ENCODE measurements around the gene USP14.
A peak's percentile ranks its signal among the peaks of the same experiment; 100 is the strongest.

USP14 gene

DNA sequence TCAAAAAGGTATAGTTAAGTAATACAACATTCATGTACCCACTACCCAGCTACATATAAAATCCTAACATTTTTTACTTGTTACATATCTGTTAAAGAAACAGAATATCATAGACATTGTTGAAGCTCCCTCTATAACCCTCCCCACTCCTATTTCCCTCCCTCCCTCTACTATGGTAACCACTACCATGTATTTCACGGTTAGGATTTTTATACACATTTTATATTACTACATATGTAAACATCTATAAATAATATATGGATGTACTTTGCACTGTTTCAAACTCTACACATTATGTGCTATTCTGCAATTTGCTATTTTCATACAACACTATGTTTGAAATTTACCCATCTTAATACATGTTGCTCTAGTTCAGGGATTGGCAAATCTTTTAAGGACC, 73.2 kb downstream of the USP14 start:
- no peak for DNase-seq

DNA sequence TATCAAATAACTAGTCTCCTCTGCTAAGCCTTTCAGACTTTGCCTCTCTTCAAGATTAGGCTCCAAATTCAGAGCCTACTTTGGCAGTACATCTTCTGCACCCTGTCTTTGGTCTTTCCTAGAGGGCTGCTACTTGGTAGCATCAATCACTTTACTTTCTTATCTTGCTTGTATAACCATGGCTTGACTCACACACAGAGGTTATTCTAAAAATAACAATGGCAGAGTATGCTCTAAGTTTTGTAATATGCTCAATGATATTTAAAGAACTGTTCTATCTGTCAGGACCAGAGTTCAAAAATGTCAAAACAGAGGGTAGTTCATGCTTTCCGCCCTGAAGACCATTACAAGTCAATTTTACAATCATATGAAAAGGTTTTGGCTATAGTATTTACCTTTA, 81.8 kb downstream of the USP14 start:
- no peak for DNase-seq

DNA sequence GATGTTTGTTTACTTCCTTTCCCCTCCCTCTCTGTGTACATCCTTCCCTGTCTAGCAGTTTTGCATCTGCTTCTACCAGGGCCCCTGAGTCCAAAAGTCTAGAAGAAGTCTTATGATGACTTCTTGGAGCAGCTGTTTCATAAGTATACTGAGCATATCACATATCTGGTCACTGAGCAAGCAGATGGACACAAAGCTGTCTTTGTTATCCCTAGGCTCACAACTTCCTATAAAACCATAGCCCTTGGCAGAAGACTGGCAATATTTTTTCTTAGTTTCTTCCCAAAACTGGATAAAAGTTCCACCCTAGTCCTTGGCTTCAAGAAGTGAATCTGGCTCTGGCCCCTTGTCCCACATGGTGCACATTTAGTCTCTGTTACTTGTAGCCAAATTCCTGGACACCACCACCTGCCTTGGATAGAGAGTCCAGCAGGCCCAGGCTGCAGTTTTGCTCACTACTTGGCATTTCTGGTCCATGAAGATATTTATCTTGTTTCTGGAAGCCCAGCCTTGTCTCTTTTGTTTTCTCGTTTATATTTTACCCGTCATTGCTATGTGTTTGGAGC, 87.0 kb downstream of the USP14 start:
- no peak for DNase-seq

DNA sequence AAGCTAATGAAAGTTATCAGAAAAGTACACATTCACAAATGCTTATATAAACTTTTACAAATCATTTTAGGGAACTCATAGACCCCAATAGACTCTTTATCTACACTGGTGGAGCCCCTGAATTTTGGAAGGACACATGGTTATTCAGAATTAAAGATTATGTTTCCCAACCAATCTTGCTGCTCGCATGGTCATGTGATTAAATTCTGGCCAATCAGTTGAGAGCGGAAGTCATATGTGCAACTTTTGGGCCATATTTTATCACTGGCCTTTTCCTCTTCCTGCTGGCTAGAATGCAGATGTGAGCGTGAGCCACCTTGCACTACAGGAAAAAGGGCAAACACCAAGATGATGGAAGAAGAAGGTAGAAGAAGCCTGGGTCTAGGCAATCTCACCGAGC, 89.7 kb downstream of the USP14 start:
- DNase-seq: no peak

DNA sequence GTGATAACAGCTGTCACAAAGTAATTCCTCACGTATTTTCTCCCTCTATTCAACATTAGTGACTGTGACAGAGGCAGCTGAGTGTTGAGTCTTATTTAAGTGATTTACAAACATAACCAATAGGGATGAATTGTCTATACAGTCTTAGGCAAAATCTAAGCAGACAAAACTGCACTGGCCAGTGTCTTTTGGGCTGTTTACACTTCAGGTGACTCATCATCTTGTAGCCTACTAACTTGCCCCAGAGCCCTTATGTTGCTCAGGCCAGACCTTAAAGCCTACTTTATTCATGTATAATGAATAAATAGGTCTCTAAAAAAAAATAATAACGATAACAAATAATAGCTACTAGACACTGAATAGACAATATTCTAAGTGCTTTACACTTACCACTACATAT, 92.3 kb downstream of the USP14 start:
- DNase-seq: peak; percentile 52

DNA sequence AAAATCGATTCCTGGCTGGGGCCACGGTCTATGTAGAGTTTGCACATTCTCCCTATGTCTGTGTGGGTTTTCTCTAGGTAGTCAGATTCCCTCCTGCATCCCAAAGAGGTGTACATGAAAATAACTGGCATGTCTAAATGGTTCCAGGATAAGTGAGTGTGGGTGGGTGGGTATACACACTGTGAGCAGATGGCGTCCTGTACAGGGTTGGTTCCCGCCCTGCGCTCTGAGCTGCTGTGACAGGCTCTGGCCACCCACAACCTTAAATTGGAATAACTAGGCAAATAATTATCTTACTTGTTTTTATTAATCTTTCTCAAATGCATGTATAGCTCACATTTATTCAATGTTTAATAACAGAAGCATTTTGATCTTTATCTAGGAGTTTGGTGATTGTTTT, 93.2 kb downstream of the USP14 start:
- DNase-seq: no peak

DNA sequence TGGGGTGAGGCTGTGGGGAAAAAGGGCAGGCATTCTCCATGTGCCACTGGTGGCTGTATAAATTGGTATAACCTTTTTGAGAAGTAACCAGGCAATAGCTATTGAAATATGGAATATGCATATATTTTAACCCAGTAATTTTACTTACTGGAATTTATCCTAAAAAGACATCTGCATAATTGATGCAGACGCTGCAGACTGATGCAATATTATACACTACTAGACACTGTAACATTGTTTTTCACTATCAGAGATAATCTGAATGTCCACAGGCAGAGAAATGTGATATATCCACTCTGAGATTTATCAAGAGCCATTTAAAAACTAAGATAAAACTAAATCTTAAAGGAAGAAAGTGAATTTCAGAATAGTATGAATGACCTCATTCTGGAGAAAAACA, 94.8 kb downstream of the USP14 start:
- no peak for DNase-seq

DNA sequence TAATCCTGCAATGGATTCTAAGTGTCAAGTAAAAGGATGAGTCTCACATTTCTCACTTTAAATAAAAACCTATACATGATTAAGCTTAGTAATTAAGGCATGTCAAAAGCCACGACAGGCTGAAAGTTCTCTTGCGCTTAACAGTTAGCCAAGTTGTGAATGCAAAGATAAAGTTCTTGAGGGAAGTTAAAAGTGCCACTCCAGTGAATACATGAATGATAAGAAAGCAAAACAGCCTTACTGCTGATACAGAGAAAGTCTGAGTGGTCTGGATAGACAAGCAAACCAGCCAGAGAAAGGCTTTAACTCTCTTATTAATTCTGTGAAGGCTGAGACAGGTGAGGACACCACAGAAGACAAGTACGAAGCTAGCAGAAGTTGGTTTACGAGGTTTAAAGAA, 96.8 kb downstream of the USP14 start:
- no peak for DNase-seq

DNA sequence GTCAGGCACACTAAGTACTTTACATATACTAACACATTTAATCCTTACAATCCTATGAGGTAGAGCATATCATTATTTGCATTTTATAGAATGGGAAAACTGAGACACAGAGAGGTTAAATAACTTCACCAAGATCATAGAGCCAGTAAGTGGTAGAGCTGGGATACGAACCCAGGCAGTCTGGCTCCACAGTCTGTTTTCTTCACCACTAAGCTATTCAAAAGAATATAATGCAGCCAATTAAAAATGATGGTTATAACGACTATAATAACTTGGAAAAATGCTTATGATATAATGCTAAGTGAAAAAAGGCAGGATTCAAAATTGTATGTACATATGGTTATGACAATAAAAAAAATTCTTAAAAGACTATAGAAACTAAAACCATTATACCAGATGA, 102.2 kb downstream of the USP14 start:
- no peak for DNase-seq

DNA sequence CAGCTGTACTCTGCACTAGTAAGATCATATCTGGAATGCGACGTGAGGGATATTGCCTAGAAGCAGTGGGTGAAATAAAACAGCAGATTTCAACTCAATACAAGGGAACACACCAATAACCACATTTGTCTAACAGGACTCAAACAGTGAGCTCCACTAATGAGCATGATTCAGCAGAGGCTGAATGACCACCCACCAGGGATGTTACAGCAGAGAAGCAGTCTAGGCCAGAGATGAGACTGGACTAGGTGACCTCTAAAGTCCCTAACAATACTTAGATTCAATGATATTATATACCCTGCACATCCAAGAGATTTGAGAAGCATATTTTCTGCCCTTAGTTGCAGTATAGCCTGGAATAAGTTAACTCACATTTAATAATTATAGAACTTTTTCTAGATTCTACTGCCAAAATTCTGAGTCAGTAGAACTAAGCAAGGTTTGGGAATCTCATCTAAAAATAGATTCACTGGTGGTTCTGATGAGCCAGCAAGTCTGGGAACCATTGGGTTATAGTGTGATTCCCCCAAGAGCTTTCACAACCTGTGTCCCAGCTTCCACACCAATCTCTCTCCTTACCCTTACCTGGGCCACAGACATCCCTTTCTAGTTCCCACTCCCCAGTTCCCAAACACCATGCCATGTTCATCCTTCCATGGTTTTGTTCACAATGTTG, 103.2 kb downstream of the USP14 start:
- no peak for DNase-seq

Measured in HCEC 1CT (cell line).